Activated T-helper 9 cell treated with anti-CD3 and anti-CD28 coated beads, Interleukin-2, amount 50 U/mL, for 16 hours (primary cell): ENCODE measurements around the gene NAA80.
"Not testable (repeated sequence)": the region's sequence is repeated elsewhere in the genome, so short reads cannot be mapped to it uniquely, and the experiment has no call there.

Experiments used
- DNase-seq: peaks from one replicate; pipeline ENCODE4 v3.0.0-alpha.2; 2020; ENCODE audit warnings: low read depth

Gene NAA80

DNA sequence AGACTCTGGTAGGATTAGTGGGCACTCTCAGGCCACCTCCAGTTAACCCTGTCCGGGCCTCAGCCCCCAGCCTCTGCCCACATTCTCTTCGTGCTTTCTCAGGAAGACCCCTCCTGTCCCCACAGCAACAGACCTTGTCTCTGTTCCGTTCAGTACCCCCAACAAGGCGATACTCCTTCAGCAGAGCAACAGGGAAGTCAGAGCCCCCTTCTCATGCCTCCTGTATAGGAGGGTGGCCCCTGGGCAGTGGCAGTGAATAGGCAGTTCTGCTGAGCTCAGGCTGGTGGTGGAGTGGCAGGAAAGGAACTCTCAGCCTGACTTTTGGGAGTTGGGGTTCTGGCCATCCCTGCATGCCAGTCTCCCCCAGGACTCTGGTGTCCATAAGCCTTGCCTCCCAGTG lies 29.7 kb downstream of the NAA80 start:
- DNase-seq = no peak

DNA sequence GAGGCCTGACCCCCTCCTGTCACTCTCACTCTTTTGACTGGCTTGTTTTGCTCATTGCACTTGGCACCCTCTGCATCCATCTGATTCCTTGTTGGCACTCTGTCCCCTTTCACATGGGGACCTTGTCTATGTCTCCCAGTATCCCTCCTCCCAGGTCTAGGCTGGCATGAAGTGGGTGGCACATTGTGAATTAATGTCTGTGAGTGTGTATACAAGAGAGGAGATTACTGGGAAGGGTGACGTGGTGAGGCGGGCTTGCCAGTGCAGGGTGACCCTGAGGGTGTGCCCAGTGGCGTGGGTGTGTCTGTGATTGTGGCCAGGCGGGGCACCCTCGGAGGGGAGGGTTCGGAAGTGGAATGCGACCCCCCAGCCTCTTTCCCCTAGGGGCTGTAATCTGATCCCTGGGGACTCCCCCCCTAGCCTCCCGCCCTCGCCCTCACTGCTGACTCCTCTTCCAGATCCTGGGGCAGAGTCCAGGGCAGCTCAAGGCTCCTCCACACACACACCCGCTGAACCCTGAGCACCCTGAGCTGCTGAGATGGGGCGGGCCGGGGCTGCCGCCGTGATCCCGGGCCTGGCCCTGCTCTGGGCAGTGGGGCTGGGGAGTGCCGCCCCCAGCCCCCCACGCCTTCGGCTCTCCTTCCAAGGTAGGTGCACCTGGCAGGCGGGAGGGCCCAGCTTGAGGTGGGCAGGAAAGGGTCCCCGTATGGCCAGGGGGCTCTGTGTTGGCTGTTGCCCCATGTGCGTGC lies 30.3 kb downstream of the NAA80 start, which contains the start of gene SEMA3B:
SEMA3B (plus strand) TSS at position 445 of the 749 bp plus-strand sequence; CDS start at position 539, 94 bp downstream.
- DNase-seq = no peak

DNA sequence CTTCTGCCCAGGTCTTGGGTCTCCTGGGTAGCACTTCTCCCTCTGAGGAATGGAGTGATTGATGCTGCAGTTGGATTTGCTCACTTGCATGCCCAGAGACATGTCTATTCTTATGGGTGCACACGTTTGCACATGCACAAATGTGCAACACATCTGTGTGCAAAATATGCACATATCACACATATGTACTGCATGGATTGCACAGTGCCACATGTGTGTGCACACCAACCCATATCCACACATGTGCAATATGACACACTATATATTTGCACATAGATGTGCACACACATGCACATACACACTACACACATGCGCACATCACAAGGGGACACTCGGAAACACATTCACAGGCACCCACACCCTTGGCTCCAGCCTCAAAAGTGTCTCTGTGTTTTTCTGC lies 30.9 kb downstream of the NAA80 start:
- no peak for DNase-seq

DNA sequence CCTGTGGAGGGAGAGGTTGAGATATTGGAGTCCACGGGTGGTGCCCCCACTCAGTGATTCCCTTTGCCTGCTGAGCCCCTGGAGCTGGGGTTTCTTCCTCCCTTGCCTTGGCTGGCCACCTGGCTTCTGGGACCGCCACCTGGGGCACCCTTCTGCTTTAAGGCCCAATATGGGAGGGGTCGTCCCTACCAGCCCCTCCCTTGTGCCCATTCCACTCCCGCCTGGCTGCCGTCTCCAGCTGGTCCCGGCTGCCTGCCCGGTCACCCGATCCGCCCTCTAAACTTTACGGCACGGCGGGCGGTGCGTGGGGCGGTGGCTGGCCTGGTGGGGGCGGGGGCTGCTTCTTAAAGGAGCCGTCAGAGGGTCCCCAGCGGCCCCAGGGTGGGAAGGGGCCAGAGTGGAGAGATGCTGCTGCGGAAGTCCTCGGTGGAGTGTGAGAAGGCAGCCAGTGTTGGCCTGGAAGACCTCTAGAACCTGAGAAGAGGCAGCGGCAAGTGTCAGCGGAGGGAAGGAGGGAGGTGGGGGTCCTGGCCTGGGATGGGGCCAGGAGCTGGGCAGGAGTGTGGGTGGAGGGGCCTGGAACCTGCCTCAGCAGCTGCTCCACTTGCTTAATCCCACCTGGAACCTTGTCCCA lies 31.8 kb downstream of the NAA80 start:
- DNase-seq = no peak

DNA sequence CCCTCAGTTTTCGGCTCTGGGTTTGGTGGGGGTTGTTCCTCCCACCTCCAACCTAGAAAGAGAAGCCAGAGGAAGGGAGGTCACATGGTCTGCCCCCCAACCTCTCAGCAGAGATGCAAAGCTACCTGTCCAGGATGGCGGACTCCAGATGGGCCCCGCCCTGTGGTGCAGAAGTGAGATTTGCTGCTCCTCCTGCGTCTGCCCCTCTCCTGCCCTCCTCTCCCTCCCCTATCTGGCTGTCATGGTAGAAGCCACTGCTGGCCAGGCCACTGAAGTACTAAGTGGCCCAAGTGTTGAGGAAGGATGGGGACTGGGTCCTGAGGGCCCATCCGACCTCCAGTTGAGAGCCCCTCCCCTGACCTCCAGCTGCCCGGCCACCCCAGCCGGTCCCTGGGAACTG lies 32.4 kb downstream of the NAA80 start:
- no peak for DNase-seq

DNA sequence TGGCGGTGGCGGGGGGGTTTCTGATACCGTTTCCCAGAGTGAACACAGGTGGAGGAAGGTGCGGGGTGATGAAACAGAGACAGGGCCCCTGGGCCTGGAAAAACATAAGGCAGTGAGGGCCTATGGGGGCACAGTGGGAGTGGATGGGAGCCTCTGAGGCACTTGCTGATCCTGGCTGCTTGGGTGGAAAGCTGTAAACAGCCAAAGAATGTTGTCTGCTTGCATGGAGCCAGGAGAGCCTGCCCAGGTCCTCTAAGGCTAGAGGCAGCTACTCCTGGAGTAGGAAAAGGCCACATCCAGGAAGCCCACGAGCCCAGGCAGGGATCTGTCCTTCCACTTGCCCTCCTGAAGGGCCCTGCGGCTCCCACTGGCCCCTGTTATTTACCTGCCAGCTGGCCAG lies 33.2 kb downstream of the NAA80 start:
- DNase-seq = no peak

DNA sequence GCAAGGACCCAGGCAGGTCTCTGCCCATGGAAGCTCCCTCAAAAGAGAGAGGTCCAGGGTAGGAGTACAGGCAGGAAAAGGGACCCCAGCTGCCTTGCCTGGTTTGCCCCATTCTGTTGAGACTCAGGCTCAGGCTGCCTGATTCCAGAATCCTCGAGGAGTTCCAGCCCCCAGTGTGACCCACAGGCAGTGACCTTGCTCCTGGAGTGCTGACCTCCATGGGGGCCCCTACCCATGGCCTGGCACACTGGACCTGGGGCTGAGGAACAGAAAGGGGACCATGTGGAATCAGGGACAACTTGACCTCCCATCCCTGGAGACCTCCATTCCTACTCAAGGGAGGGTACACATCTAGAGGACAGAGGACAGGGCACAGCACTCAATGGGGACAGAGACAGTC lies 33.6 kb downstream of the NAA80 start:
- DNase-seq = no peak

DNA sequence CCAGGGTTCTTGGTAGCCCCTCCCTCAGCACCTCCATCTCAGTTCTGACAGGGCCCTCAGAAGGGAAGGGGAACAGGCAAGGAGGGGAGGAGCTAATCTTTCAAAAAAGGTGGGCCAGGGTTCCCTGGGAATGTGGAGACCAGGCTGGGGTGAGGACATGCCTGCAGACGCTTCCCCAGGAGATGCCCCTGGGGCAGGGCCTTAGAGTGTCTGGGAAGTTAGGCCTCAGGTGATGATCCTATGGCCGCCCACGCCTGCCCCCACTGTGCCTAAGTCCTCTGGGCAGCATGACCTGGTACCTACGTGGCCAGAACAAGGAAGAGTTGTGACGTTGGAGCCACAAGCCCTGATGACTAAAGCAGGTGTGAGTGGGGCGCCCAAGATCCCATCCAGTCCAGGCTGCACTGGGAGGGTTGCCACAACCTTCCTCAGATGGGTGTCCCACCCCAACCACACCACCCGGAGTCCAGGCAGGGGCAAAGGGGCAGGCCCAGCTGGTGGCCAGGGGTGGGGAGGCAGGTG lies 34.2 kb downstream of the NAA80 start:
- no peak for DNase-seq

DNA sequence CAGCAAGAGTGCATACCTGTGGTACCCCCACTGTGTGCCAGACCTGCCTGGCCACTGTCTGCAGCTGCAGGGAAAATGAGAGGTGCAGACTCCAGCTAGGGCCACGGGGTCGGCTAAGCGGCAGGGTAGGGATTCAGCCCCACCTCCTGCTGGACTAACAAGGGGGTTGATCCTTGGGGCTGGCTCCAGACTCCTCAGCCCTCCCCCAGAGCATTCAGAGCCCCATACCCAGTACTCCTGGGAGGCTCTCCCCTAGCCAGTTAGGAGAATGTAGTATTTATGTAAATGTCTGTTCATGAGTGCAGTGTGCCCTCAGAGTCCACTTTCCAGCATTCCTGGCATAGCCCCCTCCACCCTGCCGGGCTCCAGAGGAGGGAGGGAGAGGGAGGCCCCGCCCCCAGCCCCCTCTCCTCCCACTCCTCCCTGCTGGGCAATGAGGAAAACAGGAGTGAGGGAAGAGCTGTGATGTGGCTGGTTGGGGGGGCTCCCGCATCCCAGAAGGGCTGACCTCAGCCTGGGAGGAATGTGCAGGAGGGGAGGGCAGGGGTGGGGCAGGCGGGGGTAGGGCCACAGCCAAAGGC lies 34.7 kb downstream of the NAA80 start:
- no peak for DNase-seq

DNA sequence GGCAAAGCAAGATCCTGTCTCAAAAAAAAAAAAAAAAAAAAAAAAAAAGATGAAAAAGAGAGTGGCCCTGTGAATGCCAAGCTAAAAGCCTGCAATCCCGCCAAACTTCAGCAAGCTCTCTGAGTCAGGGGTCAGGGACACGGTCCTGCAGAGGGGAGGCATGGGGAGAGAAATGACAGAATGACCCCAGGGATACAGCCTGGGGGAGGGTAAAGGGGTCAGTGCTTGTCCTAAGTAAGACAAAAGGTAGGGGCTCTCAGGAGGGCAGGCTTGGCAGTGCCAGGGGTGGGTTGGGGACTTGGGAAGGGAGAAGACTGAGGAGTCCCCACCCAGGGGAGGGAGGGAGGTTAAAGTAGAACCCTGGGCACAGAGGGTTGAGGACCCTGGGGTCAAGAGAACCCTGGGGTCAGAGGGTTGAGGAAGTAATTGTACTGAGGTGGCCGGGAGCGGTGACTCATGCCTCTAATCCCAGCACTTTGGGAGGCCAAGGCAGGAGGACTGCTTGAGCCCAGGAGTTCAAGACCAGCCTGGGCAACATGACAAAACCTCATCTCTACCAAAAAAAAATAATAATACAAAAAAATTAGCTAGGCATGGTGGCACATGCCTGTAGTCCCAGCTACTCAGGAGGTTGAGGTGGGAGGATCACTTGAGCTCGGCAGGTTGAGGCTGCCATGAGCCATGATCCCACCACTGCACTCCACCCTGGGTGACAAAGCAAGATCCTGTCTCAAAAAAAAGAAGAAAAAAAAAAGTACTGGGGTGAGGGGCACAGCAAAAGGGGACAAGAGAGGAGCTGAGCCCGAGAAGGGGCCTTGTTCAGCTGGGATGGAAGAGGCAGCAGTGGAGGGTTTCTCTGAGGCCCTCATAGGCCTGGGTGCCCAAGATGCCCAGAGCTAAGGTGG lies 35.5 kb downstream of the NAA80 start:
- no peak for DNase-seq

DNA sequence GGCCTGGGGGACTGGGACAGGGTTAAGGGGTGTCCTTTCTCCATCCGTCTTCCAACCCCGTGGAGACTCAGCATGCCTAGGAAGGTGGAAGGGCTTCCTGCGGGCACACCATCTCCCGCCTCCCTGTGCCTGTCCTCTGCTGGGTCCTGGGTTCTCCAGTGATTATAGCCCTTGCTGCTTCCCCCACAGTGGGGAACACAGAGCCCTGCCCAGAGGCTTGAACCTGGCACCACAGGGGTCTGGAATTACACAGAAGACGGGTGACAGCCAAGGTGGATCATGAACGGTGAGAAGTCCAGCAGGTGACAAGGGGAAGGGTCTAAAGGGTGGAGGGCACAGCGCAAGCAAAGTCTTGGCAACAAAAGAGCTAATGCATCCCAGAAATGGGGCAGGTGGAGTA lies 36.4 kb downstream of the NAA80 start:
- no peak for DNase-seq

DNA sequence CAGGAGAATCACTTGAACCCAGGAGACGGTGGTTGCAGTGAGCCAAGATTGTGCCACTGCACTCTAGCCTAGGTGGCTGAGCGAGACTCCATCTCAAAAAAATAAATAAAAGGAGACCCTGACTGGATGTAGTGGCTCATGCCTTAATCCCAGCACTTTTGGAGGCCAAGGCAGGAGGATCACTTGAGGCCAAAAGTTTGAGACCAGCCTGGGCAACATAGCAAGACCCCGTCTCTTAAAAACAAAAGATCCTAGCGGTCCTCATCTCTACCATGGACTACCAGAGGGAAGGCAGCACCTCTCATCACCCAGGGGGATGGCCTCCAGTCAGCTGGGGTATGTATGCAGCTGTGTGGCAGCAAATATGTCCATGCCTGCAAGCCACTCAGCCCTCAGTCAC lies 37.0 kb downstream of the NAA80 start:
- not testable (repeated sequence) for DNase-seq

DNA sequence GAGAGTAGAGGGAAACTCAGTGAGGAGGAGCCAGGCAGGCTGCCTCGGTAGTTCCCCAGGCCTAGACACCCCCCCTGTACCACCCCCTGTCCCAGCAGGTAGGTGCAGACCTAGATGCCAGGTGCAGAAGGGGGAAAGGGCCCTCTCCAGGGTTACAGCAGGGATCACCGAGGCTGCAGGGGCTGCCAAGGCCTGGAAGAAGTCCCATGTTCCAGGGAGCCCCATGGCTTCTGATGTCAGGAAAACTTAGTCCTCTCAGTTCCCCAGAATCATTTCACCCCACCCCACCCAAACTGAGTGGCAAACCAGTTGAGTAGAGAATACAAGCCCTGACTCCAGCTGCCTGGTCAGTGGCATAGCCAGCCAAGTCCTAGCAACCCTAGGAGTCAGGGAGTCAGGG lies 37.7 kb downstream of the NAA80 start:
- DNase-seq = no peak

DNA sequence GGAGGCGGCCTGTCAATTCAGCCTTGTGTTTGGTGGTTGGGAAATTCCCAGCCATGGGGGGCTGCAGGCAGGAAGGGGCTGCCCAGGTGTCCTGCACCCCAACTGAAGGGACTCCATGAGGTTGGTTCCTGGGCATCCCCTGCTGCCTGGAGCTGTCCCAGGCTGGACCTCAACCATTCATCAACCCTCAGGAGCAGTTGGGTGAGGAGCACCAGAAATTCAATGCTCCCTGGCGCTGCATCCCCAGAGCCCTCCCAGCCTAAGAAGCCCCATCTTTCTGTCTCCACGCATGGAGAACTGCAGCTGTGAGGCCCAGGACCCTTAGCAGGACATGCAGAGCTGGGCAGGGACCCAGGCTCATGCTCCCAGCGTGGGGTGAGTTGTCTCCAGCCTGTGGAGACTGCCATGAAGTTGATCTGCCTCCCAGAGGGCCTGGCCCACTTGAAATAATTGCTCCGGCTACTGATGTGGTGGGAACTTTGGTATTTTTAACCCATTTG lies 38.2 kb downstream of the NAA80 start:
- DNase-seq = no peak

DNA sequence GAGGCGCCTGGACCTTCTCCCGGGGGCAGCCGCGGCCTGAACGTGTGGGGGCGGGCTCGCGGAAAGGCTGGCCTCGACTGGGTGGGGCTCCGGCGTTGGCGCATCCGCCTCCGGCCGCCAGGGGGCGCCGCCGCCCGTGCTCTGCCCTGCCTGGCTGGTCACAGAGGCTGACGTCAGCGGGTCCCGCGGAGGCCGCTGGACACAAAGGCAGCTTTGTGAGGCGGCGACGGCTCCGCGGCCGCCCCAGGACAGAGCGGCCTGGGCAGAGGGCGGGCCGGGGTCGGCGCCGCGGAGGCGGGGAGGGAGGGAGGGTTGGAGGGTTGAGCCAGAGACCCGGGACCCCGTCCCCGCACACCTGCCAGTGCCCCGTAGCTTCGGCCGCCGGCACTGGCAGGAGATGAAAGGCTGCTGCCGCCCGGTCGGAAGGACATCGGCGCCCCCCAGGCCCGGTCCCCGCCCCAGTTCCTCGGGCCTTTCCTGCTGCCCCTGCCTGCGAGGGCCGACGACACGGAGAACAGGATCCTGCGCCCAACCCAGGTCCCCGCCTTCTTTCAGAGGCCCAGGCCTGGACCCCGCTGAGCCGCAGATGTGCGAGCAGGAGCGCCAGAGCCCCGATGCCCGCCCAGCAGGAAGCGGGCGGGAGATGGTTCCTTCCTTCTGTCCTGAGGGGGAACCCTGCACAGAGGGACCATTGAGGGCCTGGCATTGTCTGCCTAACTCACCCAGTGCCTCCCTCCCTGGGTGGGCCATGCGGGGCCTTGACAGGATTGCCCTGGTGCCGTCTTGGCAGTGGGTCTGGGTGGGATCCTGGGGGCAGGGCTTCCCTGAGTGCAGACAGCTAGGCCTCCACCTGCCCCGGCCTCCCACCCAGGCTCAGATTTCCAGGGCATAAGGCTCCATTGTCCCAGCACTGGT lies 38.9 kb downstream of the NAA80 start:
- DNase-seq = peak; percentile 77

DNA sequence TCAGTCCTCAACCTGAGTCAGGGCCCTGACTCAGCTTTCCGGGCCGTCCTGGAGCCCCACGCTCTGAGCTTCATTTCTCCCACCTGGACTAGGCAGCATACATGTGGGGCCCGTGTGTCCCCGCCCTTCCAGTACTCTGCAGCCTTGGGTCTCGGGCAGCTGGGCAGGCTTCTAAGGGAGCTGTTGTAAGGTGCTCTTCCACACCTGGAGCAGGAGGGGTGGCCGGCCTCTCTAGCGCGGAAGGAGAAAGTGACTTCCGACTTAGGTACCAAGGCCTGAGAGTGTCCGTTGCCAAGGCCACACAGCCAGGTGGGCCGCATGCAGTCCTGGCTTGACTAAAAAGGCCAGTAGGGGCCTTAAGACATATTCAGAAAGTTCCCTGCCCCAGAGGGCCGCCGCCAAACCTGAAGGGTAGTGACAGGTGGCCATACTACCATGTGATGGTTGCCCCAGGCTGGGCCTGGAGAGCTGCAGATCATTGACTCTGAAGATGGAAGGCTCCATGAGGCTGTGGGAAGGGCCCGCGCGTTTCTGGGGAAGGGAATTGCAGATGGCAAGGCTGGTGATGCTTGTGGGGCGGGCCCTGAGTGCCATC lies 39.7 kb downstream of the NAA80 start:
- no peak for DNase-seq

DNA sequence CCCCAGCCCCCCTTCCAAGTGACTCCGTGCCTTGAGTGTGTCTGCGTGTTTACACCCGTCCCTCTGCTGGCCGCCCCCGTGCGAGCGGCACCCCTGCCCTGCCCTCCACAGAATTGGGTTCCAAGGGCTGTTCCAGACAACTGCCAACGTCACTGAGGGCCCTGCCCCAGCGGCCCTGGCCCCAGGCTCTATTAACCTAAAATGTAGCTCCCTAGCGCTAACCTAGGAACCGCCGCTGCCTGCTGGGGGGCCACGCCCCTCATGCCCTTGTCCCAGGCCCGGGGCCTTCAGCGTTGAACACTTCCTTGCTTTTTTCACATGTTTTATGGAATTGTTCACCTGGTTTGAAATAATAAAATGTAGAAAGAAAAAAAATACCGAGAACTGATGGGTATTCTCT lies 40.2 kb downstream of the NAA80 start:
- DNase-seq = no peak

DNA sequence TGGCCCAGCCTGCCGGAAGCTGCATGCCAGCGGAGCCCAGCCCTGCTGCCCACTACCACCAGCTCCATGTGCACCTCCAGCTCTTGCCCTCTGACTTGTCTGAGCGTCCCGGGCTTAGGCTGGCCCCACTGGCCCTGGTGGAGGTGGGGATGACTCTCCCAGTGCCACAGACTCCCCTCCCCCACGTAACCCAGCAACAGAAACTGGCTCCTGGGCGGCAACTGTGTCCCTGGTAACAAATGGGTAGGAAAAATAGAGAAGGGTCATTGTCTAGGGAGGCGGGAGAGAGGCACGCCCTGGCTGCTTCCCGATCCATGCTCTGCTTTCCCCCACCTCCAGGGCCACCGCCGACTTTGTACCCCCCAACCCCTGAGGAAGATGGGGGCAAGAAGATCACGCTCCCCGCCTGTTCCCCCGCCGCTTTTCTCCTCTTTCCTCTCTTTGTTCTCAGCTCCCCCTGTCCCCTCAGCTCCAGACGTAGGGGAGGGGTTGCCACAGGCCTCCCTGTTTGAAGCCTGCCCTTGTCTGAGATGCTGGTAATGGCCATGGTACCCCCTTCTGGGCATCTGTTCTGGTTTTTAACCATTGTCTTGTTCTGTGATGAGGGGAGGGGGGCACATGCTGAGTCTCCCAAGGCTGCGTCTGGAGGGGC lies 41.0 kb downstream of the NAA80 start:
- no peak for DNase-seq

DNA sequence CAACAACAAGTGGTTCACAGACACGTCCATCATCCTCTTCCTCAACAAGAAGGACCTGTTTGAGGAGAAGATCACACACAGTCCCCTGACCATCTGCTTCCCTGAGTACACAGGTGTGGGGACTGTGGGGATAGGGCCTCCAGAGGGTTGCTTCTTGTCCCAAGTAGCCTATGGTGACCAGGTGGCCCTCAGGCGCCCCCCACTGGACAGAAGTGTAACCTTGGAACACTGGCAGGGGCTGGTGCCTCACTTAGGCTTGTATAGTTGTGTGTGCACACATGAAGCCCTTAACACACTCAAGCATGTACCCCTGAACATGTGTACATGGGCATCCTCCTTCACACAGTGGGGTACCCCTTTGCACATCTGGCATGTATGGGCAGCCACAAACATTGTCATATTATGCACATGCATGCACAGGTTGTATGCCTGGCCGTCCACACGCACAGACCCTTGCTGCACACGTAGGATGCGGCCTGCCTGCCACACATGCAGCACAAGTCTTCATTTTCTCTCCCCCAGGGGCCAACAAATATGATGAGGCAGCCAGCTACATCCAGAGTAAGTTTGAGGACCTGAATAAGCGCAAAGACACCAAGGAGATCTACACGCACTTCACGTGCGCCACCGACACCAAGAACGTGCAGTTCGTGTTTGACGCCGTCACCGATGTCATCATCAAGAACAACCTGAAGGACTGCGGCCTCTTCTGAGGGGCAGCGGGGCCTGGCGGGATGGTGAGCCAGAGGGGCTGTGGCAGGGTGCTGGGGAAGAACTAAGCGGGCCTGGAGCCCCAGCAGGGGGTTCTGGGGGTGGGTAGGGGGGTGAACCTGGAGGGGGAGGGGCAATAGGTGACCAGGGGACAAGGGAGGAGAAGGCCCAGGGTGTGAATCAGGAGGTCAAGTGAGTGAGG lies 42.0 kb downstream of the NAA80 start:
- DNase-seq = no peak
